HEK293T (cell line): Measurements from ENCODE around the gene MAP3K5.

Experiments
- BHLHE40 ChIP-seq: fragments of 450-650 bp; IDR thresholded peaks from 2 replicates; pipeline ENCODE4 v1.6.1; 2016; ENCODE audit warnings: mild to moderate bottlenecking, moderate library complexity, borderline replicate concordance
- FOXK2 ChIP-seq: fragments of 450-650 bp; IDR thresholded peaks from 2 replicates; pipeline ENCODE4 v1.6.1; 2016; ENCODE audit warnings: mild to moderate bottlenecking
- FOXM1 ChIP-seq: fragments of 450-650 bp; IDR thresholded peaks from 2 replicates; pipeline ENCODE4 v1.6.1; 2017; ENCODE audit warnings: mild to moderate bottlenecking, borderline replicate concordance
- HDGF ChIP-seq: fragments of 450-650 bp; IDR thresholded peaks from 2 replicates; pipeline ENCODE4 v1.6.1; 2017; ENCODE audit warnings: antibody characterized with exemption, borderline replicate concordance
- SP1 ChIP-seq: fragments of 450-650 bp; IDR thresholded peaks from 2 replicates; pipeline ENCODE4 v1.6.1; 2017
- ZNF384 ChIP-seq: fragments of 450-650 bp; IDR thresholded peaks from 2 replicates; pipeline ENCODE4 v1.6.1; 2016

- TF ChIP-seq FOXK2 (no peak), SP1 (no peak), FOXM1 (no peak), ZNF384 (no peak), BHLHE40 (no peak), HDGF (no peak)
Measured at GRCh38 chr6:136586295-136586694, 206.0 kb downstream of the MAP3K5 start.
